Astrocyte (in vitro differentiated cells and primary cell): Measurements from ENCODE around the gene CCDC12.

Source experiments
- CTCF ChIP-seq: IDR thresholded peaks from 2 replicates; pipeline ENCODE4 v1.5.1; 2011; ENCODE audit warnings: low read depth, mild to moderate bottlenecking, inconsistent platforms, low read length, moderate library complexity; ENCODE audit not compliant: insufficient read depth
- EZH2 ChIP-seq: IDR thresholded peaks from 2 replicates; pipeline ENCODE4 v1.6.1; 2012; ENCODE audit warnings: mild to moderate bottlenecking, low read length, inconsistent platforms; ENCODE audit not compliant: insufficient read depth

- no peak for TF ChIP-seq CTCF
- no peak for TF ChIP-seq EZH2
These were observed 84.0 kb downstream of the CCDC12 start for GRCh38 chr3:46892285-46893145.
